Right renal cortex interstitium (tissue), 3 donors: ENCODE measurements around the gene PATL2. TPM values are rescaled to one million over a fixed set of nuclear protein-coding genes. Genes with fewer than 3 reads are reported as not detected.
"Not testable (repeated sequence)": the region's sequence is repeated elsewhere in the genome, so short reads cannot be mapped to it uniquely, and the experiment has no call there.

Experiments
- DNase-seq, 3 donors: peaks; one replicate each; pipeline ENCODE4 v3.0.0-alpha.2; 2013; ENCODE audit warnings: low read depth in 3 of 3, low spot score in 2 of 3
- polyA plus RNA-seq, 3 donors: library from polyadenylated mRNA; unstranded; fragments of 120-200 nt; gene quantifications; one replicate each; pipeline ENCODE4 v1.2.1, GENCODE V29; 2013; ENCODE audit not compliant: insufficient read length in 3 of 3

Gene PATL2
- polyA plus RNA-seq, 3 donors = 0.51 to 0.59 (median 0.58) TPM

DNA sequence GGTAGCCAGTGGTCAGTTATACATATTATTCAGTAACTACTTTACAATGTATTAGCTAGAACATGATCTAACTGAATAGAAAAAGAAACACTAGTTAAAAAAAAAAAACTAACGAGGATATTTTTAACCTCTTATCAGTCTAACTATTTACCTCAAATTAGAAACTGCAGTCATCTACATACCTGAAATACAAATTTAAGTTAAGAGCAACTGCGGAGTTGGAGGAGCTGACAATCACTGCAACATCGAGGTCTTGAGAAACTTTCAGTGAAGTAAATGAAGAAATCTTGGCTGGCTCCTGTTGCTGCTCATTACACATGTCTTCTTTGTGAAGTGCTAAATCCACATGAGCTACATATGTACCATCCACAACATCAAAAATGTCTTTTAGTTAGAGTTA, 54.2 kb downstream of the PATL2 start:
- DNase-seq = no peak

DNA sequence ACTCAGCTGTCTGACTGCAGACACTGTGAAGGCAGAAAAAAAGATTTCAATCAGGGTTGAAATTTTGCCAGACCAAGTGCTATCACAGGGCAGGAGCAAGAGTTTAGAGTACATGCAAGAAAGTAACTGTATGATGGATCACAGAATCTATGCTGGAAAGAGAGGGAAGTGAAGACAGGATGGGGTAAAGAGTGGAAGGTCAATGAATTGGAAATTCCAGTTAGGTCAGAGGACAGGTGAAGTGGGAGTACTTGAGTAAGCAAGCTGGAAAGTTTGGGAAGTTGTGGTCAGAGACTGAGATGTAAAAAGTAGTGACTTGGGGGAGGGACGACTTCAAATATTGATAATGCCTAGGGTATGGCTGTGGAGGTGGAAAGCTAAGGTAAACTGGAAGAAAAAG, 54.8 kb downstream of the PATL2 start:
- no peak for DNase-seq

DNA sequence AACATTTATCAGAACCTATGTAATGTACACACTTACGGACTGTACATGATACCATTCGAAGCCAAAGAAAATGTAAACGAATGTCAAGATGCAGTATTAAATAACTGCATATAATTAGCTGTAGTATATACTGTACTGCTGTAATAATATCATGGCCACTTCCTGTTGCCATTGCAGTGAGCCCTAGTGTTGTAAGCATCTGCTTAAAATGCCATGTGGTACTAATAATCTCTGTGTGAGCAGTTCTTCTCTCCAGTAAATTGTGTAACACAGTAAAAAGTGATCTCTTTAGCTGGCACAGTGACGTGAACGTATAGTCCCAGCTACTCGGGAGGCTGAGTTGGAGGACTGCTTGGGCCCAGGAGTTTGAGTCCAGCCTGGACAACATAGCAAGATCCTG, 56.3 kb downstream of the PATL2 start:
- DNase-seq = no peak

DNA sequence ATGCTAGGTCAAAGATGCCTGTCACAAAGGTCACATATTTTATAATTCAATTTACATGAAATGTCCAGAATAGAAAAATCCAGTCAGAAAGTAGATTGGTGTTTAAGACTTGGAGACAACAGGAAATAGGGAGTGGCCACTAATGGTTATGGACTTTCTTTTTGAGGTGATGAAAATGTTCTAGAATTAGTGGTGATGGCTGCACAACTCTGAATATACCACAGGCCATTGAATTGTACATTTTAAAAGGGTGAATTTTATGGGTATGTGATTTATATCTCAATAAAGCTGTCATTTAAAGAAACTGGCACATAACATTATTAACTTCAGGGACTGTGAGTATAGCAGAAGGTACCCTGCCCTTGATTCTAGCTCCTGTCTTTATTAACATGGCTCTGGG, 63.5 kb downstream of the PATL2 start:
- DNase-seq = no peak

DNA sequence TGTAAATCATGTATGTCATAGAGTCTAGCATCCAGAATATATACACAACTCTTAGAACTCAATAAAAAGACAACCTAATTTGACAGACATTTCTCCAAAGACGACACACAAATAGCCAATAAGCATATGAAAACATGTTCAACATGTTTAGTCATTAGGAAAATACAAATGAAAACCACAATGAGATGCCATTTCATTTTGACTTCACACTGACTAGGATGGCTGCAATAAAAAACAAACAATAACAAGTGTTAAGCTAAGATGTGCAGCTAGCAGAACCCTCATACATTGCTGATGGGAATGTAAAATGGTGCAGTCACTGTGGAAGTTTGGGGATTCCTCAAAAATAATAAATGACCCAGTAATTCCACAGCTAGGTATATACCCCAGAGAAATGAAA, 64.1 kb downstream of the PATL2 start:
- no peak for DNase-seq

DNA sequence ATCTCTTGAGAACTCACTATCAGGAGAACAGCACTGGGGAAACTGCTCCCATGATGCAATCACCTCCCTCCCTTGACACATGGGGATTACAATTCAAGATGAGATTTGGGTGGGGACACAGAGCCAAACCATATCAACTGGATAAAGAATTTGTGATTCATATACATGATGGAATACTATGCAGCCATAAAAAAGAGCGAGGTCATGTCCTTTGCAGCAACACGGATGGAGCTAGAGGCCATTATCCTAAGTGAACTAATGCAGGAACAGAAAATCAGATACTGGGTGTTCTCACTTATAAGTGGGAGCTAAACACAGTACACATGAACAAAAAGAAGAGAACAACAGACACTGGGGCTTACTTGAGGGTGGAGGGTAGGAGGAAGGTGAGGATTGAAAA, 64.7 kb downstream of the PATL2 start:
- DNase-seq = no peak

DNA sequence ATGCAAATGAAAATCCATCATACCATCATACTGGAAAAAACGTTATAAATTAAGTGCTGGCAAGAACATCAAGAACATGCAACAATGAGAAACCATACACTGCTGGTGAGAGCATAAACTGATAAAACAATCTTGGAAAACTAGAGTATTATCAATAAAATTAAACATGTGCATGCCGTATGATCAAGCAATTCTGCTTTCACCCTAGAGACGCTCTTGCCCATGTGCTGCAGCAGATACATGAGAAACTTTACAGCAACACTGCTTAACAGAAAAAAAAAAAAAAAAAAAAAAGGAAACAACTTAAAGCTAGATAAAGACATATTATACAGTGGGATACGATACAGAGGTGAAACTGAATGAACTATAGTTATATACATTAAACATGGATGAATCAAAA, 69.5 kb downstream of the PATL2 start:
- no peak for DNase-seq

DNA sequence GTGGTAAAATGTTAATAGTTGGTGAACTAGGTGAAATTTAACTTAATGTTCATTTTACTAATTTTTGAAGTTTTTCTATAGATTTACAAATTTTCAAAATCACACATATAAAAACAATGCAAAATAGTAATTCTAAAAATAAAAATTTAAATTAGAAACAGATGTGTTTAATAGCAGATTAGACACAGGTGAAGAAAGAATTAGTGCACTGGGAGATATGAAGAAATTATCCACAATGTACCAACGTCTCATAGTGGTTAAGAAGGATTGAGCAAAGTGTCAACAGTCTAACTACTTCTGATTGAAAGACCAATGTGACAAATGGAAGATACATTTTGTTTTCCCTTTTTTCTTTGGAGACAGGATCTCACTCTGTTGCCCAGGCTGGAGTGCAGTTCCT, 74.1 kb downstream of the PATL2 start:
- no peak for DNase-seq

DNA sequence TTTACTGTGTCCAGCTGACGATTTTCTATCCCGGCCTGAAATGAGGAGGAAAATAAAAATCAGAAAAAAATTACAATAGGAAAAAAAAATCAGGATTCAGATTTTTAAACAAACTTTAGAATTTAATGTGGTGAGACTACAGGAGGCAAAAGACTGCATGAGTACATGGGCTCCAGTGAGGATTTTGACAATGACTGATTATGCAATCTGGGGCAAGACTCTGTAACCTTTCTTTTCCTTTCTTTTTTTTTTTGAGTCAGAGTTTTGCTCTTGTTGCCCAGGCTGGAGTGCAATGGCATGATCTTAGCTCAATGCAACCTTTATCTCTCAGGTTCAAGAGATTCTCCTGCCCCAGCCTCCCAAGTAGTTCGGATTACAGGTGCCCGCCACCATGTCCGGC, 77.5 kb downstream of the PATL2 start:
- no peak for DNase-seq

DNA sequence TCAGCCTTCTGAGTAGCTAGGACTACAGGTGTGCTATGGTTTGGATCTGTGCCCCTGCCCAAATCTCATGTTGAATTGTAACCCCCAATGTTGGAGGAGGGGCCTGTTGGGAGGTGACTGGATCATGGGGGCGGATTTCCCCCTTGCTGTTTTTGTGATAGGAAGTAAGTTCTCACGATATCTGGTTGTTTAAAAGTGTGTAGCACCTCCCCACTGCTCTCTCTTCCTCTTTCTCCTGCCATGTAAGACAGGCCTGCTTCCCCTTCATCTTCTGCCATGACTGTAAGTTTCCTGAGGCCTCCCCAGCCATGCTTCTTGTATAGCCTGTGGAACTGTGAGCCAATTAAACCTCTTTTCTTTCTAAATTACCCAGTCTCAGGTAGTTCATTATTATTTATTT, 85.8 kb downstream of the PATL2 start:
- DNase-seq = not testable (repeated sequence)

DNA sequence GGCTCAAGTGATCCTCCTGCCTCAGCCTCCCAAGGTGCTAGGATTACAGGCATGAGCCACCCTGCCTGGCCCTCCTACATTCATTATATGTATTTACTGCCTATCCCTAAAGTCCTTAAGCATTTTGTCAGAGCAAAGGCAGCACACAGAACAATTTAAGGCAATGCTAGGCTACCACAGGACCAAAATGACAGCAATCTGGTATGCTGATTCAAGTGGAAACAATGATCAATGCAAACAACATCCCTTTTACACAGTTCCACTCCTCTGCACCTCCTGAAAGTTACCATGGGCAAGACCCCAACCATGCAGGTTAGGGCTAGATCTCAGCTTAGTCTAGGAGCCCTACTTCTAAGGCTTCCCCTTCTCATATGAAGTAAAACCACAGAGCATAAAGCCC, 87.9 kb downstream of the PATL2 start:
- DNase-seq = no peak

DNA sequence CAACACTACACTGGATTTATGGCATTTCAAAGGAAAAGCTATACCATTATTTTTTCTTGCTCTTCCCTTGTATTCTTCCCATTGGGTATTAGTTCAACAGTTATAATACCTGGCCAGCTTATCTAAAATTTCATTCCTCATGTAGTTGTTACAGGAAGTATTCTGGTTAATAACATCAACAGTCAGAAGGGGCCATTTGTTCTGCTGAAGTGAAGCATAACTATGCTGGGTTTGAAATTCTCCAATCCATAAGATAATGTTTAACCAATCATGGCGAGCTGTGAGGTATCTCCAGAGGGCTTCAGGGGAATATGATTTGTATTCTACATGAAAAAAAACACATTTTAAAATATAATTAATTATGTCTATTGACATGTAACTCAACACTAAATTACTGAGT, 91.0 kb downstream of the PATL2 start:
- no peak for DNase-seq

DNA sequence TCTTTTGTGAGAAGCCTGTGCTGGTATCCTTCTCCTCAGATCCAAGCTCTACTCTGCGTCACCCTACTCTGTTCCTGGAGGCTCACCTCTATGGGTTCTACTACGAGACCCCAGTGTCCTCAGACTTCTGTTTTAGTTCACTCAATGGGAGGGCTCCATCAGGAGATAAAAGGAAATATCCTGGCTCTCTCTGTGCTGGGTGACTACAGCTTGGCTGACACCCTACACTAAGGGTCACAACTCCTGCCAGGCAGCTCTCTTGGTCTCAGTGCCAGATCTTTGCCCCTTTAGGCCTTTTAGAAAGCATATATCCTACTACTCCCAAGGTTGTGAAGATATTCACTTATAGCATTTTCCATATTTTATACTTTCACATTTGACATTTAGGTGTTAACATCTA, 94.1 kb downstream of the PATL2 start:
- no peak for DNase-seq

Other genes with a start within 250 kb of the PATL2 start
- 100 to 1,000 TPM; 137 to 138 (median 137) TPM for gene EIF3J, start 174.2 kb downstream of the PATL2 start, polyA plus RNA-seq
- 10 to 100 TPM; 70.8 to 71.2 (median 71.1) TPM for gene SPG11, start 47.7 kb downstream of the PATL2 start, polyA plus RNA-seq
- 1,000 to 10,000 TPM; 1,096 to 1,212 (median 1,151) TPM for gene B2M, start 194 bp upstream of the PATL2 start, polyA plus RNA-seq
- 10 to 100 TPM; 23.1 to 29.9 (median 24.1) TPM for gene TRIM69, start 25.2 kb upstream of the PATL2 start, polyA plus RNA-seq
- gene TERB2, start 245.4 kb upstream of the PATL2 start, polyA plus RNA-seq = not detected